Caco-2 (cell line): Measurements from ENCODE around the gene RUSC2. TPM values are rescaled to one million over a fixed set of nuclear protein-coding genes. Genes with fewer than 3 reads are reported as not detected.
A peak's percentile ranks its signal among the peaks of the same experiment; 100 is the strongest.

ENCODE experiments used
- BruUV-seq: library from RNA; stranded (reverse); fragments of 400-500 nt; replicated peaks from 2 replicates; lab custom pipeline; 2021; lab: Mats Ljungman, UMichigan
- CTCF ChIA-PET: fragments of 300-600 bp; sonication (Branson Sonifier 250); formaldehyde crosslinking; loops from one replicate; lab custom pipeline; 2022; ENCODE audit warnings: antibody characterized with exemption; lab: Charles Lee
- POLR2A ChIA-PET: fragments of 300-600 bp; sonication (Branson Sonifier 250); formaldehyde crosslinking; loops from one replicate; lab custom pipeline; 2022; ENCODE audit warnings: antibody characterized with exemption; lab: Charles Lee
- DNase-seq, 2 experiments: peaks; one replicate each; pipeline versions ENCODE4 v3.0.0 to v3.0.0-alpha.2; 2020 to 2022
- H3K27me3 ChIP-seq: replicated peaks from 2 replicates; pipeline ENCODE4 v1.6.0; 2011; ENCODE audit warnings: low read length; ENCODE audit not compliant: control insufficient read depth, insufficient read depth
- H3K36me3 ChIP-seq: 2 replicates; pipeline ENCODE4 v1.5.1; 2011; ENCODE audit warnings: low read length; ENCODE audit not compliant: control insufficient read depth, insufficient read depth
- H3K4me1 ChIP-seq: fragments of 250-450 bp; sonication (Bioruptor Pico); 2 replicates; pipeline ENCODE4 v1.5.1; 2020; ENCODE audit warnings: mild to moderate bottlenecking
- H3K4me3 ChIP-seq: 2 replicates; pipeline ENCODE4 v1.5.1; 2011; ENCODE audit warnings: low read depth, mild to moderate bottlenecking, control low read depth, low read length
- H3K9me3 ChIP-seq: fragments of 250-450 bp; sonication (Bioruptor Pico); 2 replicates; pipeline ENCODE4 v1.5.1; 2020; ENCODE audit warnings: mild to moderate bottlenecking, moderate library complexity
- H3K27ac Mint-ChIP-seq: one replicate; pipeline ENCODE4 v1.8.0; 2022; ENCODE audit warnings: mixed read lengths; ENCODE audit not compliant: unreplicated experiment
- H3K27me3 Mint-ChIP-seq: one replicate; pipeline ENCODE4 v1.8.0; 2022; ENCODE audit warnings: mixed read lengths; ENCODE audit not compliant: insufficient read depth, unreplicated experiment
- H3K36me3 Mint-ChIP-seq: one replicate; pipeline ENCODE4 v1.8.0; 2022; ENCODE audit warnings: mild to moderate bottlenecking, mixed read lengths; ENCODE audit not compliant: insufficient read depth, unreplicated experiment
- H3K4me1 Mint-ChIP-seq: one replicate; pipeline ENCODE4 v1.8.0; 2022; ENCODE audit warnings: low read depth, mixed read lengths; ENCODE audit not compliant: unreplicated experiment
- H3K4me3 Mint-ChIP-seq: one replicate; pipeline ENCODE4 v1.8.0; 2022; ENCODE audit warnings: mild to moderate bottlenecking, moderate library complexity, mixed read lengths; ENCODE audit not compliant: unreplicated experiment
- H3K9me3 Mint-ChIP-seq: one replicate; pipeline ENCODE4 v1.8.0; 2022; ENCODE audit warnings: mixed read lengths; ENCODE audit not compliant: unreplicated experiment
- intact Hi-C: fragments of 100-400 bp; cut with micrococcal nuclease; formaldehyde crosslinking; loops from one replicate; pipeline ENCODE4 v1.10.0; 2022; ENCODE audit not compliant: unreplicated experiment
- total RNA-seq: library from RNA; stranded (reverse); gene quantifications from 2 replicates; pipeline ENCODE4 v1.2.3, GENCODE V29; 2022
- TF ChIP-seq, protein P1 (sequence below), 2 experiments: fragments of 200-600 bp in 1 of 2; IDR thresholded peaks; 1 replicate in 1 of 2; 2 replicates in 1 of 2; pipeline versions ENCODE4 v1.5.1 to v1.8.0; 2011 to 2022; ENCODE audit warnings: antibody characterized with exemption in 1 of 2, control low read depth in 1 of 2, inconsistent platforms in 1 of 2, low read depth in 1 of 2, low read length in 1 of 2, mild to moderate bottlenecking in 1 of 2, moderate library complexity in 1 of 2; ENCODE audit not compliant: insufficient read depth in 1 of 2, severe bottlenecking in 1 of 2, unreplicated experiment in 1 of 2

RUSC2 gene
- total RNA-seq, 1 experiment from 2014 or later, result 13.0 TPM

DNA sequence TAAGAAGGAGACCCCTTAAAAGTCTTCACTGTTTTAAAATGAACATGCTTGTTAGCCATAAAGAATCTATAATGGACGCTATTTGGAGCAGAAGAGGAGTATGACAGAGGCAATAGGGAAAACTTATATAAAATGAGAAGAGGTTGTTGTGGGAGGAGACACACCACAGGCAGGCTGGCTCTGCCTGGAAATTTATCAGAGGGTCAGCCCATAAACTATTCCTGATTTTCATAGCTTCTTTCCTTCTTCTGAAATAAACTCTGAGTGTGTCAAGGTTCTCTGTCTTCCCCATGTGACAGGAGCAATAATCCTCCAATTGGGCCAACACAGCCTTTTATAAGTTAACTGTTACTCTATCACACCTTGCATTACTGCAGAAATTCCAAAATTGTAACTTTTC lies 19.6 kb upstream of the RUSC2 start:
- no TSS peak for BruUV-seq
- no peak overlapping the region for H3K27ac Mint-ChIP-seq

DNA sequence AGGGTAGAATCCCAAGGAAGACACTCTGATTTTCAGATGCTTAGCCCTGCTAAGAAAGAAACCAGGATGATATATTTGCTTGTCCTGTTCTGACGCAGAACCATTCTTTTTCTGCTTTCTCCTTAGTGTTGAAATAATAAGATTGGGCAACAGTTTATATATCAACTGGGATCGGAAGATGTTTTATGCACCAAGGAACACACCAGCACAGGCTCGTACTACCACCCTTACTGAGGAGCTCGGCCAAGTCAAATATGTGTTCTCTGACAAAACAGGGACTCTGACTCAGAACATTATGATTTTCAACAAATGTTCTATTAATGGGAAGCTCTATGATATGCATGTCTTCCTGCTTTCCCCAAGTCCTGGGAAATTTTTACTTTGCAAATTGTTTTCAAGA lies 19.0 kb upstream of the RUSC2 start:
- no peaks in the 10 kb centered on the region for H3K36me3 Mint-ChIP-seq
- peaks cover 9% of the 10 kb centered on the region for H3K4me1 Mint-ChIP-seq
- BruUV-seq, result no TSS peak
- intact Hi-C loops, result no loop called here
- peaks cover 5% of the 10 kb centered on the region; the same call in 1 of the 2 replicates for H3K4me1 ChIP-seq
- H3K9me3 ChIP-seq, result no peaks in the 10 kb centered on the region
- H3K27ac Mint-ChIP-seq, result no peak overlapping the region
- no peak overlapping the region for H3K4me3 ChIP-seq
- TF ChIP-seq, protein P1, sequence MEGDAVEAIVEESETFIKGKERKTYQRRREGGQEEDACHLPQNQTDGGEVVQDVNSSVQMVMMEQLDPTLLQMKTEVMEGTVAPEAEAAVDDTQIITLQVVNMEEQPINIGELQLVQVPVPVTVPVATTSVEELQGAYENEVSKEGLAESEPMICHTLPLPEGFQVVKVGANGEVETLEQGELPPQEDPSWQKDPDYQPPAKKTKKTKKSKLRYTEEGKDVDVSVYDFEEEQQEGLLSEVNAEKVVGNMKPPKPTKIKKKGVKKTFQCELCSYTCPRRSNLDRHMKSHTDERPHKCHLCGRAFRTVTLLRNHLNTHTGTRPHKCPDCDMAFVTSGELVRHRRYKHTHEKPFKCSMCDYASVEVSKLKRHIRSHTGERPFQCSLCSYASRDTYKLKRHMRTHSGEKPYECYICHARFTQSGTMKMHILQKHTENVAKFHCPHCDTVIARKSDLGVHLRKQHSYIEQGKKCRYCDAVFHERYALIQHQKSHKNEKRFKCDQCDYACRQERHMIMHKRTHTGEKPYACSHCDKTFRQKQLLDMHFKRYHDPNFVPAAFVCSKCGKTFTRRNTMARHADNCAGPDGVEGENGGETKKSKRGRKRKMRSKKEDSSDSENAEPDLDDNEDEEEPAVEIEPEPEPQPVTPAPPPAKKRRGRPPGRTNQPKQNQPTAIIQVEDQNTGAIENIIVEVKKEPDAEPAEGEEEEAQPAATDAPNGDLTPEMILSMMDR (IDR thresholded peaks at IDR 0.05; ENCODE audit: insufficient read depth in 1 of 2, low read depth in 1 of 2, low read length in 1 of 2, severe bottlenecking in 1 of 2, unreplicated experiment in 1 of 2), result no peak
- no peaks in the 10 kb centered on the region for H3K36me3 ChIP-seq
- H3K27me3 ChIP-seq, result no peaks in the 10 kb centered on the region
- ChIA-PET POLR2A (no interaction called here), CTCF (no interaction called here)
- H3K4me3 Mint-ChIP-seq, result no peak overlapping the region
- no peak for DNase-seq
- H3K9me3 Mint-ChIP-seq, result no peaks in the 10 kb centered on the region
- H3K27me3 Mint-ChIP-seq, result no peaks in the 10 kb centered on the region

More for the DNA sequence above, 19.6 kb upstream of the RUSC2 start:
- H3K36me3 ChIP-seq, result no peaks in the 10 kb centered on the region
- no peaks in the 10 kb centered on the region for H3K27me3 ChIP-seq
- H3K9me3 ChIP-seq, result no peaks in the 10 kb centered on the region
- ChIA-PET POLR2A (no interaction called here), CTCF (no interaction called here)
- H3K4me1 Mint-ChIP-seq, result peaks cover 9% of the 10 kb centered on the region
- H3K4me3 Mint-ChIP-seq, result no peak overlapping the region
- intact Hi-C loops, result no loop called here
- no peaks in the 10 kb centered on the region for H3K36me3 Mint-ChIP-seq
- no peak for DNase-seq
- H3K4me1 ChIP-seq, result peaks cover 5% of the 10 kb centered on the region; the same call in 1 of the 2 replicates
- H3K4me3 ChIP-seq, result no peak overlapping the region
- no peaks in the 10 kb centered on the region for H3K9me3 Mint-ChIP-seq
- TF ChIP-seq, protein P1 (IDR thresholded peaks at IDR 0.05; ENCODE audit: insufficient read depth in 1 of 2, low read depth in 1 of 2, low read length in 1 of 2, severe bottlenecking in 1 of 2, unreplicated experiment in 1 of 2), result no peak
- no peaks in the 10 kb centered on the region for H3K27me3 Mint-ChIP-seq

- no peaks in the 10 kb centered on the region for H3K27me3 Mint-ChIP-seq
- Histone ChIP-seq H3K36me3 (no peaks in the 10 kb centered on the region), H3K4me3 (no peak overlapping the region), H3K4me1 (peaks cover 4% of the 10 kb centered on the region; the same call in 1 of the 2 replicates), H3K27me3 (no peaks in the 10 kb centered on the region), H3K9me3 (no peaks in the 10 kb centered on the region)
- peaks cover 7% of the 10 kb centered on the region for H3K4me1 Mint-ChIP-seq
- no peaks in the 10 kb centered on the region for H3K36me3 Mint-ChIP-seq
- intact Hi-C loops, result loop anchor here (2.0 kb wide), 2 partner anchors 218 to 578 kb away; no protein-coding TSS in a partner anchor
- DNase-seq, result no peak
- POLR2A ChIA-PET, result no interaction called here
- no peaks in the 10 kb centered on the region for H3K9me3 Mint-ChIP-seq
- H3K27ac Mint-ChIP-seq, result peak overlapping the region; percentile 24
- CTCF ChIA-PET, result interaction anchor here (1.1 to 1.7 kb wide), 3 partner anchors 77 to 360 kb away, joined by 3 to 5 read pairs (median 5); no protein-coding TSS in a partner anchor
- no TSS peak for BruUV-seq
- no peak overlapping the region for H3K4me3 Mint-ChIP-seq
- TF ChIP-seq, protein P1 (IDR thresholded peaks at IDR 0.05; ENCODE audit: insufficient read depth in 1 of 2, low read depth in 1 of 2, low read length in 1 of 2, severe bottlenecking in 1 of 2, unreplicated experiment in 1 of 2), result no peak
Measured at GRCh38 chr9:35476596-35476995, 13.3 kb upstream of the RUSC2 start.
